ENCODE data around the gene SORCS2.

The SORCS2 gene

GRCh38 chr4:7337196-7338058 lies 145.1 kb downstream of the SORCS2 start:
- H3K27ac ChIP-seq (ENCODE audit: low read depth, low read length) = no peak overlapping the region
- no peak overlapping the region for H3K4me3 ChIP-seq (ENCODE audit: low read depth, low read length)
- no peaks in the 10 kb centered on the region for H3K27me3 ChIP-seq (ENCODE audit: control insufficient read depth, insufficient read depth, low read length)
- H3K9me3 ChIP-seq (ENCODE audit: control insufficient read depth, insufficient read depth, low read length) = no peaks in the 10 kb centered on the region
- H3K9ac ChIP-seq (ENCODE audit: low read depth, low read length) = no peak overlapping the region
- no peaks in the 10 kb centered on the region for H3K36me3 ChIP-seq (ENCODE audit: control insufficient read depth, insufficient read depth, low read length)
- no peaks in the 10 kb centered on the region for H3K4me1 ChIP-seq (ENCODE audit: control insufficient read depth, insufficient read depth, low read length)

DNA sequence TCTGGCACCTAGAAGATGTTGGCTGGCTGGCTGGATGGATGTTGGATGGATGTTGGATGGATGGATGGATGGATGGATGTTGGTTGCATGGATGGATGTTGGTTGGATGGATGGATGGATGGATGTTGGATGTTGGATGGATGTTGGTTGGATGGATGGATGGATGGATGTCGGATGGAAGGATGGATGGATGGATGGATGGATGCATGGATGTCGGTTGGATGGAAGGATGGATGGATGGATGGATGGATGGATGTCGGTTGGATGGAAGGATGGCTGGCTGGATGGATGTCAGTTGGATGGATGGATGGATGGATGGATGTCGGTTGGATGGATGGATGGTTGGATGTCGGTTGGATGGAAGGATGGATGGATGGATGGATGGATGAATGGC lies 145.7 kb downstream of the SORCS2 start:
- Histone ChIP-seq H3K9me3 (ENCODE audit: control insufficient read depth, insufficient read depth, low read length) (no peaks in the 10 kb centered on the region), H3K36me3 (ENCODE audit: control insufficient read depth, insufficient read depth, low read length) (no peaks in the 10 kb centered on the region), H3K27ac (ENCODE audit: low read depth, low read length) (no peak overlapping the region), H3K4me1 (ENCODE audit: control insufficient read depth, insufficient read depth, low read length) (no peaks in the 10 kb centered on the region), H3K27me3 (ENCODE audit: control insufficient read depth, insufficient read depth, low read length) (no peaks in the 10 kb centered on the region), H3K4me3 (ENCODE audit: low read depth, low read length) (no peak overlapping the region), H3K9ac (ENCODE audit: low read depth, low read length) (no peak overlapping the region)

GRCh38 chr4:7338876-7339623 lies 146.7 kb downstream of the SORCS2 start:
- Histone ChIP-seq H3K9me3 (ENCODE audit: control insufficient read depth, insufficient read depth, low read length) (no peaks in the 10 kb centered on the region), H3K9ac (ENCODE audit: low read depth, low read length) (no peak overlapping the region), H3K4me3 (ENCODE audit: low read depth, low read length) (no peak overlapping the region), H3K27ac (ENCODE audit: low read depth, low read length) (no peak overlapping the region), H3K4me1 (ENCODE audit: control insufficient read depth, insufficient read depth, low read length) (no peaks in the 10 kb centered on the region), H3K36me3 (ENCODE audit: control insufficient read depth, insufficient read depth, low read length) (no peaks in the 10 kb centered on the region), H3K27me3 (ENCODE audit: control insufficient read depth, insufficient read depth, low read length) (no peaks in the 10 kb centered on the region)

GRCh38 chr4:7339751-7340552 lies 147.6 kb downstream of the SORCS2 start:
- Histone ChIP-seq H3K27ac (ENCODE audit: low read depth, low read length) (no peak overlapping the region), H3K4me3 (ENCODE audit: low read depth, low read length) (no peak overlapping the region), H3K36me3 (ENCODE audit: control insufficient read depth, insufficient read depth, low read length) (no peaks in the 10 kb centered on the region), H3K4me1 (ENCODE audit: control insufficient read depth, insufficient read depth, low read length) (no peaks in the 10 kb centered on the region), H3K27me3 (ENCODE audit: control insufficient read depth, insufficient read depth, low read length) (no peaks in the 10 kb centered on the region), H3K9me3 (ENCODE audit: control insufficient read depth, insufficient read depth, low read length) (no peaks in the 10 kb centered on the region), H3K9ac (ENCODE audit: low read depth, low read length) (no peak overlapping the region)

DNA sequence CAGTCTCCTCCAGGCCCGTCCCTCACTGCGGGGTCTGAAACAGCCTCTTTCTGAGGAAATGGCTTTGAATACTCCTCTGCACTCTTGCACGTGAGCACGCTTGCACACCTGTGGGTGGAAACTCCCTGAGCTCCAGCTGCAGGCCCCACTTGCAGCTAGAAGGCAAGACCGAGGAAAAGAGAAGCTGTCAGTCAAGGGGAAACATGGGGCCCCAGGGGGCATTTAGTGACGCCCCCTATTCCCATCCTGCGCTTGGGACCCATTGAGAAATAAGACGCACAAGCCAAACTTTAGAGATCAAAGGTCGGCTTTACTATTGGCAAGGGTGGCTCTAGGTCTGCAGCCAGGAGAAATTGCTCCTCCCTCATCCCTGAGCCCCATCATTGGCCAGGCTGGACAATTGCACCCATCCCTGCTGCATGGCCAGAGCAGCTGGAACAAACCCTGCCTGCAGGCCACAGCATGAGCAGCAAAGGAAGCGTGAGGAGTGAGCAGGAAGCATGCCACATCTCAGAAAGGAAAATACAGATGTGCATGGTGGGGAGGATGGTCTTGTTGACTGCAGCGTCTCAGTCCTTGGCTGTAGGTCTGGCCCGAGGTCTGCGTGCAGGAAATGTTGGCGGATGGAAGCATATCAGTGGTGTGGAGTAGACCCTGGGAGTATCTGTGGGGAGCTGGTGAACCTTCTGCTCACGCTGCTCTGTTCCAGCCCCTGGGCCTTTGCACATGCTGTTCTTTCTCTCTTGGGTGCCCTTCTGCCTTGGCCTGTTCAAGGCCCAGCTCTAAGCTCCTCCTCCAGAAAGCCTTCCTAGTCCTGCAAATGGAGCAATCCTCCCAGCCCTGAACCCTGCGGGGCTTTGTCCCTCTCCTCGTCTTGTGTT lies 148.5 kb downstream of the SORCS2 start:
- Histone ChIP-seq H3K27me3 (ENCODE audit: control insufficient read depth, insufficient read depth, low read length) (no peaks in the 10 kb centered on the region), H3K4me3 (ENCODE audit: low read depth, low read length) (no peak overlapping the region), H3K27ac (ENCODE audit: low read depth, low read length) (no peak overlapping the region), H3K9me3 (ENCODE audit: control insufficient read depth, insufficient read depth, low read length) (no peaks in the 10 kb centered on the region), H3K36me3 (ENCODE audit: control insufficient read depth, insufficient read depth, low read length) (no peaks in the 10 kb centered on the region), H3K4me1 (ENCODE audit: control insufficient read depth, insufficient read depth, low read length) (no peaks in the 10 kb centered on the region), H3K9ac (ENCODE audit: low read depth, low read length) (no peak overlapping the region)

- Histone ChIP-seq H3K27me3 (ENCODE audit: control insufficient read depth, insufficient read depth, low read length) (no peaks in the 10 kb centered on the region), H3K36me3 (ENCODE audit: control insufficient read depth, insufficient read depth, low read length) (no peaks in the 10 kb centered on the region), H3K4me3 (ENCODE audit: low read depth, low read length) (no peak overlapping the region), H3K9ac (ENCODE audit: low read depth, low read length) (no peak overlapping the region), H3K4me1 (ENCODE audit: control insufficient read depth, insufficient read depth, low read length) (no peaks in the 10 kb centered on the region), H3K9me3 (ENCODE audit: control insufficient read depth, insufficient read depth, low read length) (no peaks in the 10 kb centered on the region), H3K27ac (ENCODE audit: low read depth, low read length) (no peak overlapping the region)
Measured at GRCh38 chr4:7341491-7342222, 149.3 kb downstream of the SORCS2 start.

DNA sequence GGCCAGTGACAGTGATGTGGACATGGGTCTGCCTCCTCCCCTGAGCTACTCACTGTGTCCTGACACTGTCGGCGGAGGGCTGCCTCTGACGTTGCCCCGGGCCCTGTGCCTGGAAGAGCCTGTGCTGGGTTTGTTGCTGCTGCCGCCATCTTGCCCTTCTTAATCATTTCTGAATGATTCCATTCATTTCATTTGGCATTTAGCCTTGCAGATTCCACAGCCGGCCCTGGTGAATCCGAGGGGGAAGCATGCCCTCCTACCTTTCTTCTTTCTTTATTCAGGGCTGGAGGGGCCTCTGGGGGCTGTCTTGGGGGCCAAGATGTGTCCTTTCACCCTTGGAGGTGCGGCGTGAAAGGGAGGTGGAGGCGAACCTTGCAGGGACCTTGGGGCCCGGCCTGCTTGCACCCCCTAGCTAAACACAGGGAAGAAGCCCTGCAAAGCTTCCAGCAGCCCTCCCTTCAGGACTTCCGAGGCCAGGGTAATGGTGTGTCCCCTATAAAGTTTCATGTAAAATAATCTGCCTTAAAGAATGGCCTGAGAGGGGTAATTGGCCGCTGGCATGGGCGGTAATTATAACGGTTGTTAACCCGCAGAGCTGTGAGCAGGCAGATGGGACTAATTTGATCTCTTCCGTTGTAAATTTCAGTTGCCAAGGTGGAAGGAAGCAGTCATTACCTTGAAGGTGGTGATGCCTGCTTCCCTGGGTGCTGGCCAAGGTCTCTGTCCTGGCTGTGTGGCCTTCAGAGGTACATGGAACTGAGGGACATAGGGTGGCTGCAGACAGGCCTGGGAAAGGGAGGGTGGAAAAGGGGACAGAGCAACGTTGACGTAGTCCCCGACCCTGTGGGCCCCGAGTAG lies 150.1 kb downstream of the SORCS2 start:
- Histone ChIP-seq H3K4me3 (ENCODE audit: low read depth, low read length) (no peak overlapping the region), H3K4me1 (ENCODE audit: control insufficient read depth, insufficient read depth, low read length) (no peaks in the 10 kb centered on the region), H3K27ac (ENCODE audit: low read depth, low read length) (no peak overlapping the region), H3K27me3 (ENCODE audit: control insufficient read depth, insufficient read depth, low read length) (no peaks in the 10 kb centered on the region), H3K9ac (ENCODE audit: low read depth, low read length) (no peak overlapping the region), H3K9me3 (ENCODE audit: control insufficient read depth, insufficient read depth, low read length) (no peaks in the 10 kb centered on the region), H3K36me3 (ENCODE audit: control insufficient read depth, insufficient read depth, low read length) (no peaks in the 10 kb centered on the region)

DNA sequence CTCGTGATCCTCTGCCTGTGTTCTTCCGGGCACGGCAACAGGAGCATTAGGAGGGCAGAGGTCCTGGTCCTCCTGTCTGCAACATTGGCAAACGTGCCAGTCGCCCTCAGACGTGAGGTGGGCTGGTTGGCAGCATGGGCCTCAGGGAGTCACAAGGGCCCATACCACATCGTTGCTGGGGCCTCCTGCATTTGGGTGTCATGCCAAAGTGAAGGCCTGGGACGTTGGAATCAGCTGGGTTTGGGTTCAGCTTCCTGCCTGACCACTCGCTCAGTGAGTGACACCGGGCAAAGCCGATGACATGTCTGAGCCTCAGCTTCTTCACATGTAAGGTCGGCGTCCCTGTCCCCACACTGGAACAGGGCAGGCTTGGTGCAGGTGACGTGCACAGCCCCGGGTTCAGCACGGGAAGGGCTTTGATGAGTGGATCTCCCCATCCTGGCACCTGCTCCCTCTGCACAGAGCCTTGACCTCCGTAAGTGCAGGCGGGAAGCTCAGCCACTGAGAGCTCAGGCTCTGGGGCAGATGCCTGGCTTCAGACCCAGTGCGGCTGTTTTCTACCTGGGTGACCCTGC lies 150.8 kb downstream of the SORCS2 start:
- Histone ChIP-seq H3K9me3 (ENCODE audit: control insufficient read depth, insufficient read depth, low read length) (no peaks in the 10 kb centered on the region), H3K4me1 (ENCODE audit: control insufficient read depth, insufficient read depth, low read length) (no peaks in the 10 kb centered on the region)

DNA sequence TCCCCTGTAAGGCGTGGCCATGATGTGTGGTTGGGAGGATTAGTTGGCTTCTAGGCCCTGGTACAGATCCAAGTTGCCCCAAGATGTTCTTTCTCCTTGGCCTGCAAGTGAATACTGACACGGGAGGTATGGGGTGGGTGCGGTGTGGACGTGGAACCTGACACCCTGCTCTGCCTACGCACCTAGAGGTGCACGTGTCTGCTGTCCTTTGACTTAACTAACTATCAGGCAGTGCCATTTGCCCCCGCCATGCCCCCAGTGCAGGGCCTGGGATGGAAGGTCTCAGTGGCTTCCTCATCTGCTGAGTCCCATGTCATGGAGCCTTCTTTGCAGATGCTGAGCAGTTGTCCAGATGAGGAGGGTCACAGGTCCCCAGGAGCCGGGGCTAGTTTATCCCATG lies 151.6 kb downstream of the SORCS2 start:
- Histone ChIP-seq H3K9me3 (ENCODE audit: control insufficient read depth, insufficient read depth, low read length) (no peaks in the 10 kb centered on the region), H3K27ac (ENCODE audit: low read depth, low read length) (no peak overlapping the region), H3K4me1 (ENCODE audit: control insufficient read depth, insufficient read depth, low read length) (no peaks in the 10 kb centered on the region), H3K9ac (ENCODE audit: low read depth, low read length) (no peak overlapping the region), H3K27me3 (ENCODE audit: control insufficient read depth, insufficient read depth, low read length) (no peaks in the 10 kb centered on the region), H3K4me3 (ENCODE audit: low read depth, low read length) (no peak overlapping the region), H3K36me3 (ENCODE audit: control insufficient read depth, insufficient read depth, low read length) (no peaks in the 10 kb centered on the region)

More for the DNA sequence above, 150.8 kb downstream of the SORCS2 start:
- H3K27me3 ChIP-seq (ENCODE audit: control insufficient read depth, insufficient read depth, low read length) = no peaks in the 10 kb centered on the region
- H3K36me3 ChIP-seq (ENCODE audit: control insufficient read depth, insufficient read depth, low read length) = no peaks in the 10 kb centered on the region
- no peak overlapping the region for H3K4me3 ChIP-seq (ENCODE audit: low read depth, low read length)
- H3K27ac ChIP-seq (ENCODE audit: low read depth, low read length) = no peak overlapping the region
- no peak overlapping the region for H3K9ac ChIP-seq (ENCODE audit: low read depth, low read length)

Measured in HUES48 (cell line).